GM06990 (cell line): ENCODE data around the gene CPLANE1.
"Not testable (repeated sequence)": the region's sequence is repeated elsewhere in the genome, so short reads cannot be mapped to it uniquely, and the experiment has no call there.

Experiments used
- DNase-seq: peaks from one replicate; pipeline ENCODE4 v3.0.0-alpha.2; 2011; ENCODE audit not compliant: insufficient read length; ENCODE audit errors: extremely low read depth
- H3K27me3 ChIP-seq: replicated peaks from 2 replicates; pipeline ENCODE4 v1.6.0; 2011; ENCODE audit warnings: low read length; ENCODE audit not compliant: control insufficient read depth, insufficient read depth
- H3K36me3 ChIP-seq: 2 replicates; pipeline ENCODE4 v1.5.1; 2011; ENCODE audit warnings: low read length; ENCODE audit not compliant: control insufficient read depth, insufficient read depth
- H3K4me3 ChIP-seq: replicated peaks from 2 replicates; pipeline ENCODE4 v1.5.1; 2011; ENCODE audit warnings: low read depth, mild to moderate bottlenecking, control low read depth, low read length
- TF ChIP-seq, protein P1 (sequence below): IDR thresholded peaks from 2 replicates; pipeline ENCODE4 v1.5.1; 2011; ENCODE audit warnings: low read length, control low read depth, mild to moderate bottlenecking, inconsistent platforms; ENCODE audit not compliant: insufficient read depth, poor library complexity, severe bottlenecking

The CPLANE1 gene

DNA sequence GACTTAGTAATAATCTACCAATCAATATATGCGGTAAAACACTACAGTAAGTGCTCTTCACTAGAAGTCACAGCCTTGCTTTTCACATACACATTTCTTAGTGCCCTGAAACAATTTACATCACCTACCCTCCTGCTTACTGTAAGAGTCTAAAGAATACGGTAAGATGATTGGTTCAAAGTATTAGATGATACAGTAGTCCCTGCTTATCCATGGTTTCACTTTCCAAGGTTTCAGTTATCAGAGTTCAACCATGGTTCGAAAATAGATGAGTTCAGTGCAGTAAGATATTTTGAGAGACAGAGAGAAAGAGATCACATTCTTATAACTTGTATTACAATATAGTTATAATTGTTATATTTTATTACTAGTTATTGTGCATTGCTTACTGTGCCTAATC, 83.0 kb downstream of the CPLANE1 start:
- no peaks in the 10 kb centered on the region for H3K27me3 ChIP-seq
- no peak for DNase-seq
- TF ChIP-seq, protein P1, sequence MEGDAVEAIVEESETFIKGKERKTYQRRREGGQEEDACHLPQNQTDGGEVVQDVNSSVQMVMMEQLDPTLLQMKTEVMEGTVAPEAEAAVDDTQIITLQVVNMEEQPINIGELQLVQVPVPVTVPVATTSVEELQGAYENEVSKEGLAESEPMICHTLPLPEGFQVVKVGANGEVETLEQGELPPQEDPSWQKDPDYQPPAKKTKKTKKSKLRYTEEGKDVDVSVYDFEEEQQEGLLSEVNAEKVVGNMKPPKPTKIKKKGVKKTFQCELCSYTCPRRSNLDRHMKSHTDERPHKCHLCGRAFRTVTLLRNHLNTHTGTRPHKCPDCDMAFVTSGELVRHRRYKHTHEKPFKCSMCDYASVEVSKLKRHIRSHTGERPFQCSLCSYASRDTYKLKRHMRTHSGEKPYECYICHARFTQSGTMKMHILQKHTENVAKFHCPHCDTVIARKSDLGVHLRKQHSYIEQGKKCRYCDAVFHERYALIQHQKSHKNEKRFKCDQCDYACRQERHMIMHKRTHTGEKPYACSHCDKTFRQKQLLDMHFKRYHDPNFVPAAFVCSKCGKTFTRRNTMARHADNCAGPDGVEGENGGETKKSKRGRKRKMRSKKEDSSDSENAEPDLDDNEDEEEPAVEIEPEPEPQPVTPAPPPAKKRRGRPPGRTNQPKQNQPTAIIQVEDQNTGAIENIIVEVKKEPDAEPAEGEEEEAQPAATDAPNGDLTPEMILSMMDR, result no peak

DNA sequence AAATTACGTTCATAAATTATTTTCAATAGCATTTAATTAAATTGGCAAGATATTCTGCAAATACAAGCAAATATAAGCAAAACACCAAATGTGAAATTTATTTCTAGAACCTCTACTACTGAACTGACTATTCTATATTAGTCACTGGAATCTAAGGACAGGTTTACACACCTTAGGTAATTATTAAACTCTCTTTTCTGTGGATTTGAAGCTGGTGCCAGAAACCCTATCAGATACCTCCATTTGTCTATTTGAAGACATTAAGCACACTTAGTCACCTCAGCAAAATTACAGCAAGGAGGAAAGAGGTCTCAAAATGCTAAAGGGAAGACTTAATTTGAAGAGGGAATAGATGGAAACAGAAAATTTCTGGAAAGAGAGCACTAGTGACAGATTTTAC, 83.4 kb downstream of the CPLANE1 start:
- no peak for DNase-seq
- TF ChIP-seq, protein P1, result no peak
- no peak overlapping the region for H3K4me3 ChIP-seq
- no peaks in the 10 kb centered on the region for H3K36me3 ChIP-seq
- no peaks in the 10 kb centered on the region for H3K27me3 ChIP-seq

More for the DNA sequence above, 83.0 kb downstream of the CPLANE1 start:
- H3K4me3 ChIP-seq, result no peak overlapping the region
- H3K36me3 ChIP-seq, result no peaks in the 10 kb centered on the region

DNA sequence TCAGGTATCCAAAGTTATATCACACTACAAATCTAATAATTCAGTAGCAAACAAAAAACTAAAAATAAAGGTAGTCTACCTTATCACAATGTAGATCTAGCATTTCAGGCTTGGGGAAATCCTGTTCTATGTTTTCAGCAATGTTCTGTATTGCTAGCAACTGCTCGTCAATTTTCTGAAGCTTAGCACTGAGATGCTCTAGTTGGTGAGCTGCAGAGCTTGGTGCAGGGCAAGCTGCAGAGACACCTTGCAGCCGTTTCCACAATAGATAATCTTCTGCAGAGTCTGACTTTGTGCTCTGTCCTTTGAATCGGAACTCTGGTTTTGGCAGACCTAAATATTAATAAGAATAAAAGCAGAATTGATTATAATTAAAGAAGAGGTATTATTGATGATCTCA, 95.5 kb downstream of the CPLANE1 start:
- H3K36me3 ChIP-seq, result no peaks in the 10 kb centered on the region; the same call in 1 of the 2 replicates
- no peak overlapping the region for H3K4me3 ChIP-seq
- TF ChIP-seq, protein P1, result no peak
- no peaks in the 10 kb centered on the region for H3K27me3 ChIP-seq
- no peak for DNase-seq

DNA sequence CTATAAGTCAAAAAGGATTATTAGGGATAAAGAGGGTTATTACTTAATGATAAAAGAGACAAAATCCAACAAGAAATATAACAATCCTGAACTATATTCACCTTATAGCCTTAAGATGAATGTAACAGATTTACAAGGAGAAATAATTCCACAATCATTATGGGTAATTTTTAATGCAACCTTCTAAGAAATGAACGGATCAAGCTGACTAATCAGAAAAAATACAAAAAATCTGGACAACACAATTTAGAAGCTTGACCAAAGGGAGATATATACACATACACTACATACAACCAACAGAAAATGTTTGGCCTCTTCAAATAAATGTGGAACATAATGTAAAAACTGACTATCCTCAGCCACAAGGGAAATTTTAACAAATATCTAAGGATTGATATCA, 102.3 kb downstream of the CPLANE1 start:
- Histone ChIP-seq H3K27me3 (no peaks in the 10 kb centered on the region), H3K36me3 (no peaks in the 10 kb centered on the region; the same call in 1 of the 2 replicates), H3K4me3 (no peak overlapping the region)
- TF ChIP-seq, protein P1, result no peak
- DNase-seq, result no peak

DNA sequence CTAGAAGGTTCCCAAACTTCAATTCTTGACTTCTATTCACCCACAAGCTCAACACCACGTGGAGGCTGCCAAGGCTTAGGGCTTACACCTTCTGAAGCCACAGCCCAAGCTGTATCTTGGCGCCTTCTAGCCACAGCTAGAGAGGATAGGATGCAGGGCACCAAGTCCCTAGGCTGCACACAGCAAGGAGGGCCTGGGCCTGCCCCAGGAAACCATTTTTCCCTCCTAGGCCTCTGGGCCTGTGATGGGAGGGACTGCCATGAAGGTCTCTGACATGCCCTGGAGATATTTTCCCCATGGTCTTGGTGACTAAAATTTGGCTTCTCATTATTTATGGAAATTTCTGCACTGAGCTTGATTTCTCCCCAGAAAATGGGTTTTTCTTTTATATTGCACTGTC, 112.5 kb downstream of the CPLANE1 start:
- H3K36me3 ChIP-seq, result no peaks in the 10 kb centered on the region; the same call in 1 of the 2 replicates
- DNase-seq, result no peak
- H3K4me3 ChIP-seq, result no peak overlapping the region
- TF ChIP-seq, protein P1, result no peak
- H3K27me3 ChIP-seq, result no peaks in the 10 kb centered on the region

DNA sequence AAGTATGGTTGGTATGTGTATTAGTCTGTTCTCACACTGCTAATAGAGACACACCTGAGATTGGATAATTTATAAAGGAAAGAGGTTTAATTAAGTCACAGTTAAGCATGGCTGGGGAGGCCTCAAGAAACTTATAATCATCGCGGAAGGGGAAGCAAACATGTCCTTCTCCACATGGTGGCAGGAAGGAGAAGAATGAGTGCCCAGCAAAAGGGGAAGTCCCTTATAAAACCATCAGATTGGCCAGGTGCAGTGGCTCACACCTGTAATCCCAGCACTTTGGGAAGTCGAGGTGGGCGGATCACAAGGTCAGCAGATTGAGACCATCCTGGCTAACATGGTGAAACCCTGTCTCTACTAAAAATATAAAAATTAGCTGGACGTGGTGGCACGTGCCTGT, 113.9 kb downstream of the CPLANE1 start:
- not testable (repeated sequence) for H3K4me3 ChIP-seq, H3K27me3 ChIP-seq, H3K36me3 ChIP-seq, DNase-seq
